ENCODE data around the gene LYZL1.

The LYZL1 gene

DNA sequence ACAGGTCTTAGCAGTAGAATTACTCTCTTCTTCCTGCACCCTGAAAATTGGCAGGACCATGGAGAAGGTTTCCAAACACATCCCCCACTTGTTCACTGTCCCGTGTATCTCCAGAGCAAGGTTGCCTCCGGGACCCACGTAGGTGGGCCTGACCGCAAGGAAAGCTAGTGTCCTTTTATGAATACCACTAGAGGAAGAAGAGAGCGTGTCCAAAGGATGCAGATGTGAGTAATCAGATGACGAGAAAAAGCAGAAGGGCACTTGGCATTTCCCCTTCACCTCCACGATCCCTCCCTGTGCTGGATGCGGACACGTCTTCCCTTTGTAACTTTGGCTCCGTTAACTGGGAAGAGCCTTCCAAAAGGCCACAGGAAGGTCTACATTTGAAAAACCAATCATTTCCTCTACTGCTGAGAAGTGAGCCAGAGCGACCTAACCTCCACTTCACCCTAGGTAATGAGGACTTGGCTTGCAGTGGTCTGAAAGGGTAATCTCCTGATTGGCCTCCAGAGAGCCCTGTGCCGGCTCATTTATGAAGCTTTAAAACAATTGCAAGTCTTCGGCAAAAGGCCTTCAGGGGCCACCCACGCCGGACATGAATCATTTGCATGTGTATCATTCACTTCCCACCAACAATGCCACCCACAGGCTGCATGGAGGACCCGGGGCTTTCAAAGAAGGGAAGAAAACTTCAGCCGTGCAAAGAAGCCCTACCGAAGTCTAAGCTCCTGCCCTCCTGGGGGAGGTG lies 55.4 kb downstream of the LYZL1 start:
- TF ChIP-seq, protein P1, sequence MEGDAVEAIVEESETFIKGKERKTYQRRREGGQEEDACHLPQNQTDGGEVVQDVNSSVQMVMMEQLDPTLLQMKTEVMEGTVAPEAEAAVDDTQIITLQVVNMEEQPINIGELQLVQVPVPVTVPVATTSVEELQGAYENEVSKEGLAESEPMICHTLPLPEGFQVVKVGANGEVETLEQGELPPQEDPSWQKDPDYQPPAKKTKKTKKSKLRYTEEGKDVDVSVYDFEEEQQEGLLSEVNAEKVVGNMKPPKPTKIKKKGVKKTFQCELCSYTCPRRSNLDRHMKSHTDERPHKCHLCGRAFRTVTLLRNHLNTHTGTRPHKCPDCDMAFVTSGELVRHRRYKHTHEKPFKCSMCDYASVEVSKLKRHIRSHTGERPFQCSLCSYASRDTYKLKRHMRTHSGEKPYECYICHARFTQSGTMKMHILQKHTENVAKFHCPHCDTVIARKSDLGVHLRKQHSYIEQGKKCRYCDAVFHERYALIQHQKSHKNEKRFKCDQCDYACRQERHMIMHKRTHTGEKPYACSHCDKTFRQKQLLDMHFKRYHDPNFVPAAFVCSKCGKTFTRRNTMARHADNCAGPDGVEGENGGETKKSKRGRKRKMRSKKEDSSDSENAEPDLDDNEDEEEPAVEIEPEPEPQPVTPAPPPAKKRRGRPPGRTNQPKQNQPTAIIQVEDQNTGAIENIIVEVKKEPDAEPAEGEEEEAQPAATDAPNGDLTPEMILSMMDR (conservative IDR thresholded peaks at IDR 0.05) = no peak
- no peak overlapping the region for H3K27ac ChIP-seq

DNA sequence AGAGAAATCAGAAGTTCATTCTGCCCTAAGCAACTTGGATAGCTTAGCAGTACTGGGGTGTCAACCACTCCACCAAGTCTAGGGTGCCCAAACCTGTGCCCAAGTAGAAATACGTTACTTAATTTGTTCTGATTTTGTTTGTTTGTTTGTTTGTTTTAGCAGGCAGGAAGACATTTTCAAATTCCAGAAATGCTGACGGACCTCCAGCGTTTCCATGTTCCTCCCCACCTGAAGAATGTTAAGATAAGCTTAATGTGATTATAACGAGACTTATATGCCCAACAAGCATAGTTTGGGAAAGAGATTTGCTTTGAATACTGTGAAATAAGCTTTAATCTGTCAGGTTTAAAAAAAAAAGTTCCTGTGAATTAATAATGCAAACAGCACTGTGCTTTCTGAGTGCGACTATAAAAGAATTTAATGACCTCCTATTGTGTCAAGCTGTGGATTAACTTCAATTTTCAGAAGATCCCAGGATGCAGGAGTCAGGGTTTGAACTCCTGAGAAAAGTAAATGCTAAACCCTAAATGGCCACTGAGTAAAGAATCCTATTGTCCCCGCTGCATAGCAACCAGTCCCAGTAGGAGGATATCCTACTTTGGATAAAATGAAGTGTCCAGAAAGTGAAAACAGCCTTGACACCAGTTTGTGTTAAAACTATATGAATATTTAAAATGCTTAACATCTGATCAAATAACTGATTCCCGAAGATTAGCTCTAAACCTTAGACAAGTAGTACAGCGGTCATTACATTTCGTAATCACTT lies 56.5 kb downstream of the LYZL1 start:
- TF ChIP-seq, protein P1 (conservative IDR thresholded peaks at IDR 0.05) = no peak
- H3K27ac ChIP-seq = no peak overlapping the region

DNA sequence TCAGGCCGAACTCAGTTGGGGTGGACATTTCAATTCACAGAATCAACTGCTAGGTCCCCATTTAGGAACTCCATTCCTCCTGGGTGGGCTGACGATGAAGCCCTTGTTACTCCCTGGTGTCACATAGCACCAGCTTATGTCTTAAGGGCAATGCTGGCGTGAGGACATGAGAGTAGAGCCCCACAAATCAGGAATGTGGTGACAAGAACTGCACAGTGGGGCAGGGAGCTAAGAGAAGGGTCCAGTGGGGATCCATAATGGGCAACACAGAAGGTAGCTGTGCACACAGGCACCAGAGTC lies 57.0 kb downstream of the LYZL1 start:
- TF ChIP-seq, protein P1 (conservative IDR thresholded peaks at IDR 0.05) = no peak
- H3K27ac ChIP-seq = no peak overlapping the region

DNA sequence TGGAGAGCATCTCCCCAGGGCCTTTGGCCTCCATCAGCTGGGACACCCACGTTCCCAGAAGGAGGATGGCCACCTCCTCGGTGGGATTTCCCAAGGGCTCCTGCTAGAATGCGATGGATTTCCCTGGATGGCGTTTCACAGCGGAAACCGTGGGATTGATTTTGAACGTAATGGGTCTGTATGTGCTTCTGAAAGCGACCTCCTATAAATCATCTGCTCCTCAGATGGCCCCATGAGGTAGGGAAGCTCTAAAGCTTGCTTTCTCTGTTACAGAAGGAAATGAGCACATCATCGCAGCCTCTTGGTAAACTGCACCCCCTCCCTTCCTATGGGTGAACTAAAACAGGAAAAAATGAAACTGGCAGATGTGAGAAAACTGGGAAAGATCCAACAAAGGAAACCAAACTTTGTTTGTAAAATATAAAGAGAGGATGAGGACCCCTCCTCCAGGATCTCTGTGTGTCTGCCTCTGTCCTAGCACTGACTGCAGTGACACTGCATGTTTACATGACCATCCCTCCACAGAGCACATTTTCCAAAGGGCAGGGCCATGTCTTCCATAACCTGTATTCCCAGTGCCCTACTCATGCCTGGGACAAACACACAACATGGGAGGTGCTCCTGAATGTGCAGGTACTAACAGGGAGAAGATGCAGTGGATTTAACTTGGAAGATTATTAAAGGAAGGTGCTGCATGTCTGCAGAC lies 57.6 kb downstream of the LYZL1 start:
- H3K27ac ChIP-seq = no peak overlapping the region
- TF ChIP-seq, protein P1 (conservative IDR thresholded peaks at IDR 0.05) = no peak

DNA sequence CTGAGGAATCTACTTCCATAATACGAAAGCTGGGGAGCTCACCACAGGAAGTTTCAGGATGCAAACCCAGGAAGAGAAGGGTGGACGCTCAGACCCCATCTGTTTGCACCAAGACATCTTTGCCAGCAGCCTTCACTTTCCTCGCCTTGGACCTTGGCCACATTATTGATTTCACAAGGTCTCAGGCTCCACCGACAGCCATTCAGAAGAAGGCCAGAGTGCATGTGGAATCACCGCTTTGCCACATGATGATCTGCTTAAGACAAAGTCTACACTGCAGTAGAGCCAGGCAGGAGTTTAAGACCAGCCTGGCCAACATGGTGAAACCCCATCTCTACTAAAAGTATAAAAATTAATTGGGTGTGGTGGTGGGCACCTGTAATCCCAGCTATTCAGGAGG lies 60.0 kb downstream of the LYZL1 start:
- TF ChIP-seq, protein P1 (conservative IDR thresholded peaks at IDR 0.05) = no peak

DNA sequence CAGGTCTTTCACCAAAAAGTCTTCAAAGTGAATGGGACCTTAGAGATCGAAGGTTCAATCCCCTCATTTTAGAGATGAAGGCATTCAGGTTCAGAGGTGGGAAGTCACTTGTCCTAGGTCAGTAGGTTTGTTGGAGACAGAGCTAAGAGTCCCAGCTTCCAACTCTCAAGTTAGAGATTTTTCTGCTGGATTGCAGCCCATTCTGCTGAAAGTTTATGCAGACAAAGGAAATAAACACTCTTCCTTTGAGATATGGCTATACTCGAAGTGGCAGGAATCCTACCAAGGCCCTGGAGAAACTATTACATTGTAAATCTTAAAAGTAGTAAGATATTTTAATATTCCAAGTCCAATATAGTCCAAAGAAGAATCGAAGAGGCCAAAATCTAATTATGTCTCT lies 64.4 kb downstream of the LYZL1 start:
- TF ChIP-seq, protein P1 (conservative IDR thresholded peaks at IDR 0.05) = no peak
- no peak overlapping the region for H3K27ac ChIP-seq

More for the DNA sequence above, 60.0 kb downstream of the LYZL1 start:
- no peak overlapping the region for H3K27ac ChIP-seq

DNA sequence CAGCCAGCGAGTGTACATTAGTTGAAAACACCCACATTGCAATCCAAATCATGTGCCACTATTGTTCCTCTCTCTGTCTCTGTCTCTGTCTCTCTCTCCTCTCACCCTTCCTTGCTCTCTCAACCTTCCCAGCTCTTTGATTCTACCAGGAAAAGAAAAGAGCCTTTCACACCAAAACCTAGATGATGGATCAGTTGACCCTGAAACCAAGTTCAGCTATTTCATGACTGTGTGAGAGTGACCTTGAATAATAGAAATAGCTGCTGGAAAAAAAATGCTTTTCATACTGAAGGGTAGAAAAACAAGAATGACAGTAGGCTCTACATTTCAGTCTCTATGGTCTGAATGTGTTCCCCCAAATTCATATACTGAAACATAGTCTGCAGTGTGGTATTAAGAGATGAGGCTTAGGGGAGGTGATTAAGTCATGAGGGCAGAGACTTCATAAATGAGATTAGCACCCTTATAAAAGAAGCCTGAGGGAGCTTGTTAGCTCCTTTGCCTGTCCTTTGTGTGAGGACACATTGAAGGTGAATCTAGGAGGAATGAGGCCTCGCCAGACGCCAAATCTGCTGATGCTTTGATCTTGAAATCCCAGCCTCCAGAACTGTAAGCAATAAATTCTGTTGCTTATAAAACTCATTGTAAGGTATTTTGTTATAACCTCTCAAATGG lies 65.2 kb downstream of the LYZL1 start:
- TF ChIP-seq, protein P1 (conservative IDR thresholded peaks at IDR 0.05) = no peak
- no peak overlapping the region for H3K27ac ChIP-seq
